ENCODE measurements around the gene FXYD4. TPM values are rescaled to one million over a fixed set of nuclear protein-coding genes. Genes with fewer than 3 reads are reported as not detected.

FXYD4 gene
- total RNA-seq, 2 experiments from 2014 or later: not detected

GRCh38 chr10:43348511-43349312, 22.7 kb upstream of the FXYD4 start:
- H3K36me3 ChIP-seq (ENCODE audit: insufficient read depth, low read length): no peaks in the 10 kb centered on the region
- no TSS peak for BruUV-seq (replicated peaks)
- H3K9me2 ChIP-seq (ENCODE audit: insufficient read depth, low read length): no peaks in the 10 kb centered on the region
- peaks cover 8% of the 10 kb centered on the region for H3K4me1 ChIP-seq (ENCODE audit: insufficient read depth, low read length, poor library complexity, severe bottlenecking)
- H3K79me2 ChIP-seq (ENCODE audit: insufficient read depth, low read depth, low read length): no peaks in the 10 kb centered on the region
- ChIA-PET POLR2A (interaction anchor here (0.5 to 1.3 kb wide), 3 partner anchors 59 to 85 kb away, joined by 3 to 4 read pairs (median 3); no protein-coding TSS in a partner anchor), CTCF (ENCODE audit: unreplicated experiment) (interaction anchor here (0.6 to 1.4 kb wide), 3 partner anchors 55 to 112 kb away, joined by 3 to 5 read pairs (median 3); no protein-coding TSS in a partner anchor)
- H3K4me2 ChIP-seq (ENCODE audit: low read length): peak overlapping the region; percentile 7; the same call in 1 of the 2 replicates
- intact Hi-C loops (cut with micrococcal nuclease; ENCODE audit: unreplicated experiment): loop anchor here (1.0 to 5.0 kb wide), 4 partner anchors 55 to 481 kb away; no protein-coding TSS in a partner anchor
- no peaks in the 10 kb centered on the region for H4K20me1 ChIP-seq (ENCODE audit: insufficient read depth, low read length)
- peak overlapping the region; percentile 97 for H2AFZ ChIP-seq (ENCODE audit: low read length)
- DNase-seq (ENCODE audit: low spot score): peak; percentile 88
- H3K27ac ChIP-seq (ENCODE audit: low read depth, low read length, poor library complexity, severe bottlenecking): no peak overlapping the region
- TF ChIP-seq EZH2phosphoT487 (IDR thresholded peaks at IDR 0.05; ENCODE audit: borderline replicate concordance, low read depth, low read length) (no peak), CTCF (conservative IDR thresholded peaks at IDR 0.05; ENCODE audit: low read length) (peak; percentile 98)
- H3K4me3 ChIP-seq (ENCODE audit: low read depth, low read length, poor library complexity, severe bottlenecking): no peak overlapping the region
- H3K9me3 ChIP-seq (ENCODE audit: low read length): no peaks in the 10 kb centered on the region

DNA sequence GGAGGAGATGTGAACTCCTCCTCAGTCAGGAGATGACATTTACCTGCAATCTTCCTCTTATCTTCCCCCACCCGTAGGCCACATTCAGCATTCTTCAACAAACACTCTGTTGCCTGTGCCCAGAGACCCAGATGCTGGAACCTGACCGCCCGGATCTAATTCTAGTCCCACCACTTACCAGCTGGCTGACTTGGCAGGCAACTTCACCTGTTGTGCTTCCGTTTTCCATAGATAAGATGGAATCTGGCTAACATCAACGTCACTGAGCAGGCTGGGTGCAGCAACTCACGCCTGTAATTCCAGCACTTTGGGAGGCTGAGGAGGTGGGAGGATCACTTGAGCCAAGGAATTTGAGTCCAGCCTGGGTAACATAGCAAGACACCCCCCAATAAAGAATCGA, 21.3 kb upstream of the FXYD4 start:
- CTCF ChIA-PET (ENCODE audit: unreplicated experiment): no interaction called here
- intact Hi-C loops (cut with micrococcal nuclease; ENCODE audit: unreplicated experiment): no loop called here
- peaks cover 8% of the 10 kb centered on the region for H3K4me1 ChIP-seq (ENCODE audit: insufficient read depth, low read length, poor library complexity, severe bottlenecking)
- H3K4me3 ChIP-seq (ENCODE audit: low read depth, low read length, poor library complexity, severe bottlenecking): no peak overlapping the region
- no peaks in the 10 kb centered on the region for H3K9me2 ChIP-seq (ENCODE audit: insufficient read depth, low read length)
- no peaks in the 10 kb centered on the region for H3K36me3 ChIP-seq (ENCODE audit: insufficient read depth, low read length)
- no peaks in the 10 kb centered on the region for H3K79me2 ChIP-seq (ENCODE audit: insufficient read depth, low read depth, low read length)
- H2AFZ ChIP-seq (ENCODE audit: low read length): no peak overlapping the region
- DNase-seq (ENCODE audit: low spot score): no peak
- H3K4me2 ChIP-seq (ENCODE audit: low read length): no peak overlapping the region
- H3K9me3 ChIP-seq (ENCODE audit: low read length): no peaks in the 10 kb centered on the region
- no TSS peak for BruUV-seq (replicated peaks)
- POLR2A ChIA-PET: no interaction called here
- no peak for TF ChIP-seq EZH2phosphoT487 (IDR thresholded peaks at IDR 0.05; ENCODE audit: borderline replicate concordance, low read depth, low read length)
- no peak for TF ChIP-seq CTCF (conservative IDR thresholded peaks at IDR 0.05; ENCODE audit: low read length)
- H3K27ac ChIP-seq (ENCODE audit: low read depth, low read length, poor library complexity, severe bottlenecking): no peak overlapping the region
- H4K20me1 ChIP-seq (ENCODE audit: insufficient read depth, low read length): no peaks in the 10 kb centered on the region

- no peak overlapping the region for H3K27ac ChIP-seq (ENCODE audit: low read depth, low read length, poor library complexity, severe bottlenecking)
- H2AFZ ChIP-seq (ENCODE audit: low read length): no peak overlapping the region
- H3K9me3 ChIP-seq (ENCODE audit: low read length): no peaks in the 10 kb centered on the region
- peaks cover 8% of the 10 kb centered on the region for H3K4me1 ChIP-seq (ENCODE audit: insufficient read depth, low read length, poor library complexity, severe bottlenecking)
- ChIA-PET CTCF (ENCODE audit: unreplicated experiment) (no interaction called here), POLR2A (interaction anchor here (1.0 kb wide), 1 partner anchor 25 kb away, joined by 3 read pairs; no protein-coding TSS in a partner anchor)
- H3K4me2 ChIP-seq (ENCODE audit: low read length): no peak overlapping the region
- intact Hi-C loops (cut with micrococcal nuclease; ENCODE audit: unreplicated experiment): no loop called here
- no peaks in the 10 kb centered on the region for H3K9me2 ChIP-seq (ENCODE audit: insufficient read depth, low read length)
- TF ChIP-seq CTCF (conservative IDR thresholded peaks at IDR 0.05; ENCODE audit: low read length) (no peak), EZH2phosphoT487 (IDR thresholded peaks at IDR 0.05; ENCODE audit: borderline replicate concordance, low read depth, low read length) (no peak)
- no peaks in the 10 kb centered on the region for H3K36me3 ChIP-seq (ENCODE audit: insufficient read depth, low read length)
- no peaks in the 10 kb centered on the region for H4K20me1 ChIP-seq (ENCODE audit: insufficient read depth, low read length)
- H3K79me2 ChIP-seq (ENCODE audit: insufficient read depth, low read depth, low read length): no peaks in the 10 kb centered on the region
- BruUV-seq (replicated peaks): no TSS peak
- H3K4me3 ChIP-seq (ENCODE audit: low read depth, low read length, poor library complexity, severe bottlenecking): no peak overlapping the region
- DNase-seq (ENCODE audit: low spot score): no peak
Observed at GRCh38 chr10:43350686-43351085, 20.8 kb upstream of the FXYD4 start.

All from OCI-LY7 (cell line).